Activated CD8-positive, alpha-beta T cell treated with anti-CD3 and anti-CD28 coated beads, Interleukin-2, amount 10 ng/mL, durations not matched to agents 7 days and 5 days (primary cell): ENCODE data around the gene RPRD1B. TPM values are rescaled to one million over a fixed set of nuclear protein-coding genes. Genes with fewer than 3 reads are reported as not detected.

Source experiments
- ATAC-seq: fragments of 150-1000 bp; cut with Tn5 transposase; one replicate; pipeline ENCODE4 v1.10.0; 2021; ENCODE audit warnings: moderate library complexity
- CTCF ChIA-PET: fragments of 350-600 bp; sonication (Branson Sonifier 250); formaldehyde crosslinking; loops from one replicate; lab custom pipeline; 2021; ENCODE audit warnings: antibody characterized with exemption; lab: Charles Lee
- POLR2A ChIA-PET: fragments of 350-600 bp; sonication (Branson Sonifier 250); formaldehyde crosslinking; loops from one replicate; lab custom pipeline; 2021; ENCODE audit warnings: antibody characterized with exemption; lab: Charles Lee
- DNase-seq: peaks from one replicate; pipeline ENCODE4 v3.0.0-alpha.2; 2020
- H3K27ac Mint-ChIP-seq: one replicate; pipeline ENCODE4 v1.8.0; 2021; ENCODE audit warnings: mild to moderate bottlenecking, mixed read lengths
- H3K27me3 Mint-ChIP-seq: one replicate; pipeline ENCODE4 v1.8.0; 2021; ENCODE audit warnings: low read depth, mixed read lengths
- H3K36me3 Mint-ChIP-seq: one replicate; pipeline ENCODE4 v1.8.0; 2021; ENCODE audit warnings: low read depth, mixed read lengths
- H3K4me1 Mint-ChIP-seq: one replicate; pipeline ENCODE4 v1.8.0; 2021; ENCODE audit warnings: low read depth, mixed read lengths
- H3K4me3 Mint-ChIP-seq: one replicate; pipeline ENCODE4 v1.8.0; 2021; ENCODE audit warnings: mild to moderate bottlenecking, mixed read lengths
- H3K9me3 Mint-ChIP-seq: one replicate; pipeline ENCODE4 v1.8.0; 2022; ENCODE audit warnings: mixed read lengths; ENCODE audit not compliant: insufficient read depth
- total RNA-seq, 2 experiments: library from RNA; stranded (reverse); gene quantifications; one replicate each; pipeline ENCODE4 v1.2.3, GENCODE V29; 2021

RPRD1B gene
- total RNA-seq, 2 experiments from 2014 or later = 32.4 to 34.3 TPM

GRCh38 chr20:38115205-38115604 is 81.7 kb downstream of the RPRD1B start:
- peaks cover 17% of the 10 kb centered on the region for H3K27me3 Mint-ChIP-seq
- H3K4me1 Mint-ChIP-seq = peaks cover 12% of the 10 kb centered on the region
- H3K9me3 Mint-ChIP-seq = no peaks in the 10 kb centered on the region
- ChIA-PET POLR2A (no interaction called here), CTCF (interaction anchor here (1.1 to 3.4 kb wide), 5 partner anchors 15 to 106 kb away, joined by 3 to 39 read pairs (median 5); no protein-coding TSS in a partner anchor)
- no peaks in the 10 kb centered on the region for H3K36me3 Mint-ChIP-seq
- DNase-seq (peak; percentile 4), ATAC-seq (no peak)
- H3K4me3 Mint-ChIP-seq = no peak overlapping the region
- no peak overlapping the region for H3K27ac Mint-ChIP-seq

DNA sequence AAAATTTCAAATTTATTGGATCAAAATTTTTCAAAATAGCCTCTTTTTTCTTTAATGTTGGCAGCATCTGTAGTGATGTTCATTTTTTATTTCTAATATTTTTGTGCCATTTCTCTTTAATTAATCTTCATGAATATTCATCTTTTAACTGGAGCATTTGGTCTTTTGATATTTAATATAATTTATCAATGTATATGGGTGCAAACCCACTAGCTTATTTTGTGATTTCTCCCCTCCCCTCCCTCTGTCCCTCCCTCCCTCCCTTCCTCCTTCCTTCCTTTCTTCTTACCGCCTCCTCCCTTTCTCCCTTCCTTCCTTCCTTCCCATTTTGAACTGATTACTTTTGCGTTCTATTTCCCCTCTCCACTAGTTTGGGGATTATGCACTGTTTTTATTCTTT is 82.3 kb downstream of the RPRD1B start:
- Mint-ChIP-seq H3K27me3 (peaks cover 17% of the 10 kb centered on the region), H3K36me3 (no peaks in the 10 kb centered on the region), H3K4me1 (peaks cover 12% of the 10 kb centered on the region), H3K27ac (no peak overlapping the region), H3K9me3 (no peaks in the 10 kb centered on the region), H3K4me3 (no peak overlapping the region)
- ChIA-PET POLR2A (no interaction called here), CTCF (interaction anchor here (1.9 kb wide), 1 partner anchor 105 kb away, joined by 5 read pairs; no protein-coding TSS in a partner anchor)
- no peak for DNase-seq
- ATAC-seq = no peak

DNA sequence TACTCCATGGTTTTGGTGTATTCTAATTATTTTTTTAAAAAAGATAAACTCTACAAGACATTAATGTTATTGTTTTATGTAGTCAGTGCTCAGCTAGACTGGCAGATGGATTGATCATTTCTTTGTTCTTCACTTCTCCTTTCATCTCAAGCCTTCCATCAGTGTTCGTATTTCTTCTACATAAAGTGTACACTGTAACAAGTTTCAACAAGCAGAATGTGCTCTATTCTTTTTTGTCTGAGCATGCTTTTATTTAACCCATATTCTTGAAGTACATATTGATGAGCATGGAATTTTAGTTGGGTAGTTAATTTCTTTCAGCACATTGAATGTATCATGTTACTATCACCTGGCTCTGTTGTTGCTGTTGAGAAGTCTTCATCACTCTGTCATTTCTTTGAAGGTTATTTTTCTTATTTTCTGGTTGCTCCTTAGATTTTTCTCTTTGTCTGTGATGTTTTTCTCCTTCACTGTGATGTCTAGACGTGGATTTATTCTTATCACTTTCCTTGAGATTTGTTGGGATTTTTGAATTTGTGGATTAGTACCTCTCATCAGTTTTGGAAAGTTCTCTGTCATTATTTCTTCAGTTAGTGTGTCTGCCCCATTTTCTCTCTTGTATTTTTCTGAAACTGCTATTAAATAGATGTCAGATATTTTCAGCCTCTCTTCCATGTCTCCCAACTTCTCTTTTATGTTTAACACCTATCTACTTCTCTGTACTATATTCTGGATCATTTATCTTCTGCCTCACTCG is 83.0 kb downstream of the RPRD1B start:
- POLR2A ChIA-PET = no interaction called here
- Mint-ChIP-seq H3K36me3 (no peaks in the 10 kb centered on the region), H3K4me1 (peaks cover 12% of the 10 kb centered on the region), H3K27ac (no peak overlapping the region), H3K27me3 (peaks cover 17% of the 10 kb centered on the region), H3K9me3 (no peaks in the 10 kb centered on the region), H3K4me3 (no peak overlapping the region)
- CTCF ChIA-PET = interaction anchor here (1.9 kb wide), 1 partner anchor 105 kb away, joined by 5 read pairs; no protein-coding TSS in a partner anchor
- DNase-seq (no peak), ATAC-seq (no peak)

- H3K9me3 Mint-ChIP-seq = no peaks in the 10 kb centered on the region
- H3K4me1 Mint-ChIP-seq = peaks cover 12% of the 10 kb centered on the region
- POLR2A ChIA-PET = no interaction called here
- no peak overlapping the region for H3K4me3 Mint-ChIP-seq
- peaks cover 17% of the 10 kb centered on the region for H3K27me3 Mint-ChIP-seq
- no peak overlapping the region for H3K27ac Mint-ChIP-seq
- no peaks in the 10 kb centered on the region for H3K36me3 Mint-ChIP-seq
- ATAC-seq (no peak), DNase-seq (no peak)
- CTCF ChIA-PET = interaction anchor here (1.9 kb wide), 1 partner anchor 104 kb away, joined by 5 read pairs; no protein-coding TSS in a partner anchor
These were observed 83.7 kb downstream of the RPRD1B start for GRCh38 chr20:38117205-38117604.

DNA sequence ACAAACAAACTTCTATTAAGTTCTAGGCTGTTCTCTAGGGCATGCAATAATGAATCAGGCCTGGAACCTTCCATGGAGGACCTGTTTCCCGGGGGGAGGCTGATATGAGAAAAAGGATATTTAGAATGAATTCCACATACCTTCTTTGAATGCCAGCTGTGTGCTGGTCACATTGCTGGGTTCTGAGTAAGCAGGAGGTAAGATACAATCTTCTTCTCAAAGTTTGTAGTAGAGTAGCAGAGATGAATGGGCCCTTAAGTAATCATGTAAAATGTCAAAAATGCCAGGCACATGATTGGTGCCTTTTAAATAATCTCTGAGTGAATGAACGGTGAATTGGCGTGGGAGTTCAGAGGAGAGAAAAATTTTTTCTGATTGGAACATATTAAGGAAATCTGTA is 84.1 kb downstream of the RPRD1B start:
- Mint-ChIP-seq H3K27ac (no peak overlapping the region), H3K27me3 (peaks cover 17% of the 10 kb centered on the region)
- CTCF ChIA-PET = interaction anchor here (1.9 kb wide), 1 partner anchor 104 kb away, joined by 5 read pairs; no protein-coding TSS in a partner anchor

DNA sequence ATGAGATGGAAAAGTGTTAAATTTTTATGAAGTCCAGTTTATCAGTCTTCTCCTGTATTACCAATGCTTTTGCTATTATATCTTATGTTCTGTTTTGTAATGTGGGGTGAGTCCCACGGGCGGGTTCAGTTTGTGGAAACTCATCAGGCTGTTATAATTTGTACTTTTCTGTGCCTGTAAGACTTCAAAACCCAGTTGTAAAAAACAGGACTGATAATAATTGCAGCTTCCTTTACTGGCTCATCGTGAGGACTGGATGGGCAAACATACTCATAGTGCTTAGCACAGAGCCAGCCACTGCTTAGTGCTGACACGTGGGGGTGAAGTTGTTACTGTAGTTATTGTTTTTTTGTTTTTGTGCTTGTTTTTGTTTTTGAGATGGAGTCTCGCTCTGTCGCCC is 85.9 kb downstream of the RPRD1B start:
- Mint-ChIP-seq H3K27ac (no peak overlapping the region), H3K9me3 (no peaks in the 10 kb centered on the region), H3K27me3 (peaks cover 17% of the 10 kb centered on the region), H3K36me3 (no peaks in the 10 kb centered on the region), H3K4me1 (peaks cover 6% of the 10 kb centered on the region), H3K4me3 (no peak overlapping the region)
- ChIA-PET CTCF (interaction anchor here (1.8 kb wide), 1 partner anchor 102 kb away, joined by 6 read pairs; no protein-coding TSS in a partner anchor), POLR2A (no interaction called here)
- no peak for ATAC-seq
- DNase-seq = no peak

More for the DNA sequence above, 84.1 kb downstream of the RPRD1B start:
- ATAC-seq (no peak), DNase-seq (no peak)
- peaks cover 12% of the 10 kb centered on the region for H3K4me1 Mint-ChIP-seq
- H3K36me3 Mint-ChIP-seq = no peaks in the 10 kb centered on the region
- H3K9me3 Mint-ChIP-seq = no peaks in the 10 kb centered on the region
- no peak overlapping the region for H3K4me3 Mint-ChIP-seq
- POLR2A ChIA-PET = no interaction called here

DNA sequence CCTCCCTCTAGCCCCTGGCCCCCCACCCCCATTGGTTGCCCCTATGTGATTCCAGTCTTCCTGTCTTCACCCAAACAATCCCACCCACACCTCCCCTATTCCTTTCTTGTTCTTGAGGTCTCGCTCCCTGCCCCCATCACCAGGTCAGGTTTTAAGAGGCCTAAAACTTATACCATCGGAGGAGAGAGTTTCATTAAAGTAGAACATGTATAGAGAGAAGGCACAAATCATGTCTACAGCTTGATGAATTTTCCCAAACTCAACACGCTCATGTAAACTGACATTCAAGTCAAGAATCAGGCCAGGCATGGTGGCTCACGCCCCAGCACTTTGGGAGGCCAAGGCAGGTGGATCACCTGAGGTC is 87.1 kb downstream of the RPRD1B start:
- Mint-ChIP-seq H3K27me3 (peaks cover 14% of the 10 kb centered on the region), H3K4me3 (no peak overlapping the region), H3K4me1 (peaks cover 6% of the 10 kb centered on the region), H3K9me3 (no peaks in the 10 kb centered on the region), H3K36me3 (no peaks in the 10 kb centered on the region), H3K27ac (no peak overlapping the region)
- no peak for DNase-seq
- ChIA-PET CTCF (interaction anchor here (1.3 to 1.8 kb wide), 2 partner anchors 47 to 101 kb away, joined by 3 to 6 read pairs; no protein-coding TSS in a partner anchor), POLR2A (no interaction called here)
- ATAC-seq = no peak

DNA sequence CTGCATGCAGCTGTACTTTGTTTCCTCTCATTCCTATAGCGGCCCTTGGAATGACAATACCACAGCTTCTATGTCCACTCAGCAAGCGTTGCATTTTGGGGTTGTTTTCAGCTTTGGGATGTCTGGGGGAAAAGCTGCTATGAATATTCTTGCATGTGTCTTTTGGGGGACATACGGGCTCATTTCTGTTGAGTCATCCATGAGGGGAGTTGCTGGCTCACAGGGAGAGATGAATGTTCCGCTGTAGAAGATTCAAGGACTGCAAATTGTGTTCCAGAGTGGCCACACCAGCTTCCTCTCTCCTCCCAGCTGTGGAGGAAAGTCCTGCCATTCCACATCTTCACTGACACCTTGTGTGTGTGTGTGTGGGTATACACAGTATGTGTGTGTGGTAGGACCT is 88.2 kb downstream of the RPRD1B start:
- H3K36me3 Mint-ChIP-seq = no peaks in the 10 kb centered on the region
- no peak for DNase-seq
- no peak for ATAC-seq
- peaks cover 10% of the 10 kb centered on the region for H3K27me3 Mint-ChIP-seq
- ChIA-PET POLR2A (no interaction called here), CTCF (interaction anchor here (1.3 kb wide), 1 partner anchor 48 kb away, joined by 3 read pairs; no protein-coding TSS in a partner anchor)
- H3K9me3 Mint-ChIP-seq = no peaks in the 10 kb centered on the region
- peaks cover 6% of the 10 kb centered on the region for H3K4me1 Mint-ChIP-seq
- H3K4me3 Mint-ChIP-seq = no peak overlapping the region
- no peak overlapping the region for H3K27ac Mint-ChIP-seq

DNA sequence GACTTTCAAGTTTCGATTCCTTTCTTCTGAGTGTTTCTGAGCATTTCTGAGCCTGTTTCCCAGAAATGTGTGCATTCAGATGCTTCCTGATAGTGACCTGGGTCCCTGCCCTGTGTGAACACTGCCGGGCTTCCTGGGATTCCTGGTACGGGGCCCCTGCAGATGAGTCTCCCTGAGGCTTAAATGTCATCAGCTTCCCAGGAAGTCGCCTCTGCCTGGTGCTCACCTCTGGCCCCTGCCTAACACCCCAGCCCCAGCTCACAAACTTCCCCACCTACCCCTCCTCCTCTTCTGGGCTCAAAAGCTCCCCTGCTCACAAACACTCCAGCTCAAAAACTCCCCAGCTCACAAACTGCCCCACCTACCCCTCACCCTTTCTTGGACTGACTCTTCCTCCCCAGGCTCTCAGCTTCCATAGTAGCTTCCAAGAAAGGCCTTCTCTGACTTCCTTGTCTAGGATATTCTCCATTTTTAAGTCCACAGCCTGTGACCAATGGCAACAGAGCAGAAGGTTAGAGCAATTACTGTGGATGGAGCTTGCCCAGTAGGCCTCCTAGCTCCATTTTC is 89.6 kb downstream of the RPRD1B start:
- Mint-ChIP-seq H3K4me1 (peaks cover 6% of the 10 kb centered on the region), H3K9me3 (no peaks in the 10 kb centered on the region), H3K4me3 (no peak overlapping the region), H3K36me3 (no peaks in the 10 kb centered on the region), H3K27me3 (no peaks in the 10 kb centered on the region), H3K27ac (no peak overlapping the region)
- no peak for DNase-seq
- POLR2A ChIA-PET = no interaction called here
- CTCF ChIA-PET = interaction anchor here (1.2 to 1.8 kb wide), 2 partner anchors 49 to 98 kb away, joined by 5 to 6 read pairs; no protein-coding TSS in a partner anchor
- no peak for ATAC-seq

GRCh38 chr20:38125157-38126056 is 91.9 kb downstream of the RPRD1B start:
- DNase-seq (no peak), ATAC-seq (no peak)
- ChIA-PET CTCF (interaction anchor here (1.3 kb wide), 1 partner anchor 12 kb away, joined by 3 read pairs; no protein-coding TSS in a partner anchor), POLR2A (no interaction called here)
- Mint-ChIP-seq H3K27ac (no peak overlapping the region), H3K27me3 (no peaks in the 10 kb centered on the region), H3K4me3 (no peak overlapping the region), H3K9me3 (no peaks in the 10 kb centered on the region), H3K4me1 (peaks cover 6% of the 10 kb centered on the region), H3K36me3 (no peaks in the 10 kb centered on the region)

DNA sequence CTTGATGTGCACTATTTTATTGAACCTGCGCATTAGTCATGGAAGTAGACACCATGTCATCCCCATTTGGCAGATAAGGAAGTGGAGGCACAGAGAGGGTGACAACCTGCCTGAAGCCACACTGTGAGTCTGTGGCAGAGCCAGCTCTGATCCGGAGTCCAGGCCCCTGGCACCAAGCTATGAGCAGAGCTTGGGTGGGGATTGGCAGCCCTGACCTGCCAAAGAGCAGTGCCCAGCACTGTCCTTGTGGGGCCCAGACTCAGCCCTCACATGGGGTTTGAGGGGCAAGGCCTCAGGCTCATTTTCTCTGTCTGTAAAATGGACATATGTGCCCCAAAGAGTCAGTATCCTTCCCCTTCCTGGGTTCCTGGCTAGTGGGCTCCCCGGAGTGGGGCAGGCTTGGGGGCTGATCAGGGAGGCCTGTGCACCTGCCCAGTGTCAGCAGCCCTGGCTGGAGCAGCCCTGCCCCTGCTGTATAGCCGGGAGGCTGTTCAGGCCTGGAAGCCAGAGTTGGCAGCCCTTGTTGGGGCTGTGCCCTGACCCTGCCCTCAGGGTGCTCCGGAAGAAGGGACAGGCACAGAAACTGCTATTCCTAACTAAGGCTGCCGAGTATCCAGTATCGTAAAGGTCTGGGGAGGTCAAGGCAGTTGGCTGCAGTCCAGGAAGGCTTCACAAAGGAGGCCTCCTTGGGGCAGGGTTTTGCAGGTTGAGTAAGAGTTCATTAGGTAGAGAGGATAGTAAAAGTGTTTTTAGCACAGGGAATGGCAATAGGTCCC is 92.8 kb downstream of the RPRD1B start:
- ChIA-PET POLR2A (no interaction called here), CTCF (interaction anchor here (1.3 kb wide), 1 partner anchor 13 kb away, joined by 3 read pairs; no protein-coding TSS in a partner anchor)
- Mint-ChIP-seq H3K4me3 (no peak overlapping the region), H3K27me3 (no peaks in the 10 kb centered on the region), H3K36me3 (no peaks in the 10 kb centered on the region), H3K9me3 (no peaks in the 10 kb centered on the region), H3K27ac (no peak overlapping the region), H3K4me1 (peaks cover 6% of the 10 kb centered on the region)
- ATAC-seq = no peak
- DNase-seq = no peak
